SK-N-SH treated with all-trans-retinoic acid at 6 μM for 48 hours (cell line): ENCODE measurements around the gene TMED10.

Experiments used
- ATAC-seq: fragments of 200-7000 bp; cut with Tn5 transposase; 3 replicates; pipeline ENCODE4 v1.9.1; 2020; ENCODE audit warnings: mild to moderate bottlenecking, moderate library complexity
- BACH2 ChIP-seq: fragments of 250-450 bp; sonication (Bioruptor Pico); IDR thresholded peaks from 2 replicates; pipeline ENCODE4 v1.9.0; 2021; ENCODE audit warnings: mild to moderate bottlenecking, borderline replicate concordance
- CSDC2 ChIP-seq: fragments of 250-450 bp; sonication (Bioruptor Pico); IDR thresholded peaks from 2 replicates; pipeline ENCODE4 v1.5.0; 2020; ENCODE audit warnings: mild to moderate bottlenecking, moderate library complexity
- ESRRG ChIP-seq: fragments of 250-450 bp; sonication (Bioruptor Pico); IDR thresholded peaks from 2 replicates; pipeline ENCODE4 v1.6.1; 2021; ENCODE audit warnings: mild to moderate bottlenecking
- GLIS3 ChIP-seq: fragments of 250-450 bp; sonication (Bioruptor Pico); IDR thresholded peaks from 2 replicates; pipeline ENCODE4 v1.5.0; 2020; ENCODE audit warnings: mild to moderate bottlenecking, moderate library complexity
- ISL1 ChIP-seq: fragments of 250-450 bp; sonication (Bioruptor Pico); IDR thresholded peaks from 2 replicates; pipeline ENCODE4 v2.1.2; 2022; ENCODE audit warnings: mild to moderate bottlenecking, moderate library complexity
- OSR1 ChIP-seq: fragments of 250-450 bp; sonication (Bioruptor Pico); IDR thresholded peaks from 2 replicates; pipeline ENCODE4 v1.8.0; 2022; ENCODE audit warnings: moderate library complexity, mild to moderate bottlenecking, inconsistent platforms
- RARB ChIP-seq: fragments of 250-450 bp; sonication (Bioruptor Pico); IDR thresholded peaks from 2 replicates; pipeline ENCODE4 v1.8.0; 2021; ENCODE audit warnings: mild to moderate bottlenecking, moderate library complexity
- SNAI2 ChIP-seq: fragments of 250-450 bp; sonication (Bioruptor Pico); IDR thresholded peaks from 2 replicates; pipeline ENCODE4 v1.5.0; 2020; ENCODE audit warnings: mild to moderate bottlenecking, moderate library complexity
- TCF4 ChIP-seq: fragments of 250-450 bp; sonication (Bioruptor Pico); IDR thresholded peaks from 2 replicates; pipeline ENCODE4 v1.8.0; 2021; ENCODE audit warnings: mild to moderate bottlenecking, moderate library complexity, borderline replicate concordance
- TOX ChIP-seq: fragments of 250-450 bp; sonication (Bioruptor Pico); IDR thresholded peaks from 2 replicates; pipeline ENCODE4 v1.8.0; 2021; ENCODE audit warnings: mild to moderate bottlenecking, moderate library complexity, borderline replicate concordance
- ZC3H10 ChIP-seq: fragments of 250-450 bp; sonication (Bioruptor Pico); IDR thresholded peaks from 2 replicates; pipeline ENCODE4 v1.5.1; 2021; ENCODE audit warnings: mild to moderate bottlenecking, moderate library complexity
- ZFP30 ChIP-seq: fragments of 450-650 bp; formaldehyde crosslinking; IDR thresholded peaks from 2 replicates; pipeline ENCODE4 v1.5.0; 2022; ENCODE audit warnings: mild to moderate bottlenecking, moderate library complexity
- ZNF8 ChIP-seq: fragments of 450-650 bp; formaldehyde crosslinking; IDR thresholded peaks from 2 replicates; pipeline ENCODE4 v1.5.0; 2020; ENCODE audit warnings: mild to moderate bottlenecking, moderate library complexity
- TF ChIP-seq, protein P1 (sequence below): fragments of 250-450 bp; sonication (Bioruptor Pico); IDR thresholded peaks from 2 replicates; pipeline ENCODE4 v1.8.0; 2021; ENCODE audit warnings: low read depth, mild to moderate bottlenecking, moderate library complexity, borderline replicate concordance
- TF ChIP-seq, protein P2 (sequence below): fragments of 250-450 bp; sonication (Bioruptor Pico); IDR thresholded peaks from 2 replicates; pipeline ENCODE4 v1.5.0; 2020; ENCODE audit warnings: mild to moderate bottlenecking, moderate library complexity
- TF ChIP-seq, protein P3 (sequence below): fragments of 250-450 bp; sonication (Bioruptor Pico); IDR thresholded peaks from 2 replicates; pipeline ENCODE4 v1.5.1; 2020; ENCODE audit warnings: low read depth, mild to moderate bottlenecking, moderate library complexity
- TF ChIP-seq, protein P4 (sequence below): fragments of 250-450 bp; sonication (Bioruptor Pico); IDR thresholded peaks from 2 replicates; pipeline ENCODE4 v1.8.0; 2020; ENCODE audit warnings: mild to moderate bottlenecking, moderate library complexity, borderline replicate concordance
- TF ChIP-seq, protein P5 (sequence below): fragments of 250-450 bp; sonication (Bioruptor Pico); IDR thresholded peaks from 2 replicates; pipeline ENCODE4 v1.5.1; 2021; ENCODE audit warnings: mild to moderate bottlenecking, moderate library complexity

TMED10 gene

DNA sequence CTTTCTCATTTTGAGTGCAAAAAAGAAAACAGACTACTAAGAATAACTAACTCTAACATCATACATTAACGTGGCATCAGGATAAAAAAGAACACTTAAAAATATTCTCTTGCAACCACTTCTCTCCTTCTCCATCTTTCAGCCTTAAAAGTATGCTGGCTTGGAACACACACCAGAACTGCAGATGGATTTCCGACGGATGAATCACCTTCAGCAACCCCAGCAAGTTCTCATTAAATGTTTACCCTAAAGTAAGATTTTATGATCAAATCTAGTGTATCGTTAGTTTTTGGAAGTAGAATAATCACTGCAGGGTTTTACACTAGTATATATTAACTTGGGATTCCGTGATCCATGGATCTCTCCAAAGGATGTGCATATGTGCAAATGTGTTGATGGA lies 50.8 kb downstream of the TMED10 start:
- TF ChIP-seq CSDC2 (no peak), ZFP30 (CRISPR knock-in tag) (no peak), ZNF8 (CRISPR knock-in tag) (no peak), RARB (CRISPR knock-in tag) (no peak), BACH2 (no peak), SNAI2 (no peak), GLIS3 (no peak), TOX (CRISPR knock-in tag) (no peak), TCF4 (CRISPR knock-in tag) (no peak), ESRRG (CRISPR knock-in tag) (no peak), ZC3H10 (CRISPR knock-in tag) (no peak)
- TF ChIP-seq, protein P1, sequence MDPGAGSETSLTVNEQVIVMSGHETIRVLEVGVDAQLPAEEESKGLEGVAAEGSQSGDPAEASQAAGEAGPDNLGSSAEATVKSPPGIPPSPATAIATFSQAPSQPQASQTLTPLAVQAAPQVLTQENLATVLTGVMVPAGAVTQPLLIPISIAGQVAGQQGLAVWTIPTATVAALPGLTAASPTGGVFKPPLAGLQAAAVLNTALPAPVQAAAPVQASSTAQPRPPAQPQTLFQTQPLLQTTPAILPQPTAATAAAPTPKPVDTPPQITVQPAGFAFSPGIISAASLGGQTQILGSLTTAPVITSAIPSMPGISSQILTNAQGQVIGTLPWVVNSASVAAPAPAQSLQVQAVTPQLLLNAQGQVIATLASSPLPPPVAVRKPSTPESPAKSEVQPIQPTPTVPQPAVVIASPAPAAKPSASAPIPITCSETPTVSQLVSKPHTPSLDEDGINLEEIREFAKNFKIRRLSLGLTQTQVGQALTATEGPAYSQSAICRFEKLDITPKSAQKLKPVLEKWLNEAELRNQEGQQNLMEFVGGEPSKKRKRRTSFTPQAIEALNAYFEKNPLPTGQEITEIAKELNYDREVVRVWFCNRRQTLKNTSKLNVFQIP (CRISPR knock-in tag), result no peak
- TF ChIP-seq, protein P2, sequence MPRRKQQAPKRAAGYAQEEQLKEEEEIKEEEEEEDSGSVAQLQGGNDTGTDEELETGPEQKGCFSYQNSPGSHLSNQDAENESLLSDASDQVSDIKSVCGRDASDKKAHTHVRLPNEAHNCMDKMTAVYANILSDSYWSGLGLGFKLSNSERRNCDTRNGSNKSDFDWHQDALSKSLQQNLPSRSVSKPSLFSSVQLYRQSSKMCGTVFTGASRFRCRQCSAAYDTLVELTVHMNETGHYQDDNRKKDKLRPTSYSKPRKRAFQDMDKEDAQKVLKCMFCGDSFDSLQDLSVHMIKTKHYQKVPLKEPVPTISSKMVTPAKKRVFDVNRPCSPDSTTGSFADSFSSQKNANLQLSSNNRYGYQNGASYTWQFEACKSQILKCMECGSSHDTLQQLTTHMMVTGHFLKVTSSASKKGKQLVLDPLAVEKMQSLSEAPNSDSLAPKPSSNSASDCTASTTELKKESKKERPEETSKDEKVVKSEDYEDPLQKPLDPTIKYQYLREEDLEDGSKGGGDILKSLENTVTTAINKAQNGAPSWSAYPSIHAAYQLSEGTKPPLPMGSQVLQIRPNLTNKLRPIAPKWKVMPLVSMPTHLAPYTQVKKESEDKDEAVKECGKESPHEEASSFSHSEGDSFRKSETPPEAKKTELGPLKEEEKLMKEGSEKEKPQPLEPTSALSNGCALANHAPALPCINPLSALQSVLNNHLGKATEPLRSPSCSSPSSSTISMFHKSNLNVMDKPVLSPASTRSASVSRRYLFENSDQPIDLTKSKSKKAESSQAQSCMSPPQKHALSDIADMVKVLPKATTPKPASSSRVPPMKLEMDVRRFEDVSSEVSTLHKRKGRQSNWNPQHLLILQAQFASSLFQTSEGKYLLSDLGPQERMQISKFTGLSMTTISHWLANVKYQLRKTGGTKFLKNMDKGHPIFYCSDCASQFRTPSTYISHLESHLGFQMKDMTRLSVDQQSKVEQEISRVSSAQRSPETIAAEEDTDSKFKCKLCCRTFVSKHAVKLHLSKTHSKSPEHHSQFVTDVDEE, result no peak
- TF ChIP-seq, protein P3, sequence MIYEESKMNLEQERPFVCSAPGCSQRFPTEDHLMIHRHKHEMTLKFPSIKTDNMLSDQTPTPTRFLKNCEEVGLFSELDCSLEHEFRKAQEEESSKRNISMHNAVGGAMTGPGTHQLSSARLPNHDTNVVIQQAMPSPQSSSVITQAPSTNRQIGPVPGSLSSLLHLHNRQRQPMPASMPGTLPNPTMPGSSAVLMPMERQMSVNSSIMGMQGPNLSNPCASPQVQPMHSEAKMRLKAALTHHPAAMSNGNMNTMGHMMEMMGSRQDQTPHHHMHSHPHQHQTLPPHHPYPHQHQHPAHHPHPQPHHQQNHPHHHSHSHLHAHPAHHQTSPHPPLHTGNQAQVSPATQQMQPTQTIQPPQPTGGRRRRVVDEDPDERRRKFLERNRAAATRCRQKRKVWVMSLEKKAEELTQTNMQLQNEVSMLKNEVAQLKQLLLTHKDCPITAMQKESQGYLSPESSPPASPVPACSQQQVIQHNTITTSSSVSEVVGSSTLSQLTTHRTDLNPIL, result no peak
- TF ChIP-seq, protein P4, sequence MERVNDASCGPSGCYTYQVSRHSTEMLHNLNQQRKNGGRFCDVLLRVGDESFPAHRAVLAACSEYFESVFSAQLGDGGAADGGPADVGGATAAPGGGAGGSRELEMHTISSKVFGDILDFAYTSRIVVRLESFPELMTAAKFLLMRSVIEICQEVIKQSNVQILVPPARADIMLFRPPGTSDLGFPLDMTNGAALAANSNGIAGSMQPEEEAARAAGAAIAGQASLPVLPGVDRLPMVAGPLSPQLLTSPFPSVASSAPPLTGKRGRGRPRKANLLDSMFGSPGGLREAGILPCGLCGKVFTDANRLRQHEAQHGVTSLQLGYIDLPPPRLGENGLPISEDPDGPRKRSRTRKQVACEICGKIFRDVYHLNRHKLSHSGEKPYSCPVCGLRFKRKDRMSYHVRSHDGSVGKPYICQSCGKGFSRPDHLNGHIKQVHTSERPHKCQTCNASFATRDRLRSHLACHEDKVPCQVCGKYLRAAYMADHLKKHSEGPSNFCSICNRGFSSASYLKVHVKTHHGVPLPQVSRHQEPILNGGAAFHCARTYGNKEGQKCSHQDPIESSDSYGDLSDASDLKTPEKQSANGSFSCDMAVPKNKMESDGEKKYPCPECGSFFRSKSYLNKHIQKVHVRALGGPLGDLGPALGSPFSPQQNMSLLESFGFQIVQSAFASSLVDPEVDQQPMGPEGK, result no peak
- TF ChIP-seq, protein P5, sequence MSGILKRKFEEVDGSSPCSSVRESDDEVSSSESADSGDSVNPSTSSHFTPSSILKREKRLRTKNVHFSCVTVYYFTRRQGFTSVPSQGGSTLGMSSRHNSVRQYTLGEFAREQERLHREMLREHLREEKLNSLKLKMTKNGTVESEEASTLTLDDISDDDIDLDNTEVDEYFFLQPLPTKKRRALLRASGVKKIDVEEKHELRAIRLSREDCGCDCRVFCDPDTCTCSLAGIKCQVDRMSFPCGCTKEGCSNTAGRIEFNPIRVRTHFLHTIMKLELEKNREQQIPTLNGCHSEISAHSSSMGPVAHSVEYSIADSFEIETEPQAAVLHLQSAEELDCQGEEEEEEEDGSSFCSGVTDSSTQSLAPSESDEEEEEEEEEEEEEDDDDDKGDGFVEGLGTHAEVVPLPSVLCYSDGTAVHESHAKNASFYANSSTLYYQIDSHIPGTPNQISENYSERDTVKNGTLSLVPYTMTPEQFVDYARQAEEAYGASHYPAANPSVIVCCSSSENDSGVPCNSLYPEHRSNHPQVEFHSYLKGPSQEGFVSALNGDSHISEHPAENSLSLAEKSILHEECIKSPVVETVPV (CRISPR knock-in tag), result no peak
- peak; percentile 35 for ATAC-seq

DNA sequence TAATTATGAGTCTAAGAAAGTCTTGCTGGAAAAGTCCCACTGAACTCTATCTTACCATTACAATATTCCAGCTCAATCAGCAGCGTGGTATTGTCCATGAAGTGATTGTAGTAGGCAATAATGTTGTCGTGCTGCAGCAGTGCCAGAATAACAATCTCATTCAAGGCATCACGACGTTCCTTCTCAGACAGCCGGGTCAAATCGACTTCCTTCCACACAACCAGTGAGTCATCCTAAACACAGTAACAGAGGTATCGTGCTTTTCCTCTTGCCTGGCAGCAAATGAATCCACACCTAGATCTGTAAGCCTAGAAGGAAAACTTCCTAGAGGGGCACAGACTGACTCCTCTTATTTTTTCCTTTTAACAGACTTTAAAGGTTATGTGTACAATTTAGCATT lies 52.4 kb downstream of the TMED10 start:
- peak; percentile 48 for ATAC-seq
- TF ChIP-seq TOX (CRISPR knock-in tag), result no peak
- TF ChIP-seq, protein P5 (CRISPR knock-in tag), result no peak
- TF ChIP-seq RARB (CRISPR knock-in tag), result no peak
- TF ChIP-seq, protein P3, result no peak
- TF ChIP-seq, protein P2, result no peak
- TF ChIP-seq TCF4 (CRISPR knock-in tag), result no peak
- TF ChIP-seq, protein P4, result no peak
- TF ChIP-seq ZC3H10 (CRISPR knock-in tag), result no peak
- no peak for TF ChIP-seq ISL1 (CRISPR knock-in tag)
- TF ChIP-seq OSR1 (CRISPR knock-in tag), result no peak
